ENCODE data around the gene SAMD10. TPM values are rescaled to one million over a fixed set of nuclear protein-coding genes. Genes with fewer than 3 reads are reported as not detected.

The SAMD10 gene
- total and polyA plus RNA-seq, 3 donors from 2014 or later = 3.9 to 10.7 (median 6.2) TPM

GRCh38 chr20:63957004-63957689 is 22.3 kb downstream of the SAMD10 start:
- intact Hi-C loops (cut with DNase I; ENCODE audit: low total_unique reads) = no loop called here
- Histone ChIP-seq H3K9me3 (no peaks in the 10 kb centered on the region), H3K4me3 (peak overlapping the region; percentile 49 to 88), H3K27ac (peak overlapping the region; percentile 21 to 46), H3K4me1 (peaks cover 41% of the 10 kb centered on the region), H3K27me3 (no peaks in the 10 kb centered on the region), H3K36me3 (ENCODE audit: low read depth, missing control alignments) (no peaks in the 10 kb centered on the region)
- TF ChIP-seq CTCF (IDR thresholded peaks at IDR 0.05) (no peak), POLR2A (IDR thresholded peaks at IDR 0.05) (no peak)
- WGBS, 2 donors = 4% methylated on average over 24 to 28 of the region's 28 CpGs
- DNase-seq = peak; percentile 77

GRCh38 chr20:63956664-63957003 is 22.8 kb downstream of the SAMD10 start:
- no peaks in the 10 kb centered on the region for H3K9me3 ChIP-seq
- intact Hi-C loops (cut with DNase I; ENCODE audit: low total_unique reads) = no loop called here
- peaks cover 46% of the 10 kb centered on the region for H3K4me1 ChIP-seq
- peak overlapping the region; percentile 21 to 46 for H3K27ac ChIP-seq
- 1 to 4% methylated on average over 14 to 15 of the region's 15 CpGs for WGBS, 2 donors
- no peaks in the 10 kb centered on the region for H3K36me3 ChIP-seq (ENCODE audit: low read depth, missing control alignments)
- peak overlapping the region; percentile 49 to 88 for H3K4me3 ChIP-seq
- H3K27me3 ChIP-seq = no peaks in the 10 kb centered on the region
- TF ChIP-seq CTCF (IDR thresholded peaks at IDR 0.05) (no peak), POLR2A (IDR thresholded peaks at IDR 0.05) (no peak)
- no peak for DNase-seq

GRCh38 chr20:63955827-63956663 is 23.4 kb downstream of the SAMD10 start, which contains the start of gene UCKL1:
Gene UCKL1 (minus strand): TSS chr20:63956416. CDS start chr20:63956372, 44 bp downstream.
- TF ChIP-seq CTCF (IDR thresholded peaks at IDR 0.05) (no peak), POLR2A (IDR thresholded peaks at IDR 0.05) (peak; percentile 24)
- intact Hi-C loops (cut with DNase I; ENCODE audit: low total_unique reads) = no loop called here
- WGBS, 2 donors = 0% methylated on average over 12 to 73 of the region's 105 CpGs
- Histone ChIP-seq H3K4me3 (peak within 1 kb of the TSS; percentile 88 to 96), H3K9me3 (no peaks in the 10 kb centered on the region), H3K36me3 (ENCODE audit: low read depth, missing control alignments) (no peaks in the 10 kb centered on the region), H3K4me1 (peaks cover 52% of the 10 kb centered on the region), H3K27me3 (no peaks in the 10 kb centered on the region), H3K27ac (peak within 1 kb of the TSS; percentile 87 to 95)
- DNase-seq = peak; percentile 93

- 0% methylated on average over 16 to 29 of the region's 31 CpGs for WGBS, 2 donors
- Histone ChIP-seq H3K4me3 (peak overlapping the region; percentile 88 to 96), H3K4me1 (peaks cover 59% of the 10 kb centered on the region), H3K27me3 (no peaks in the 10 kb centered on the region), H3K9me3 (no peaks in the 10 kb centered on the region), H3K27ac (peak overlapping the region; percentile 87 to 95), H3K36me3 (ENCODE audit: low read depth, missing control alignments) (no peaks in the 10 kb centered on the region)
- TF ChIP-seq CTCF (IDR thresholded peaks at IDR 0.05) (peak; percentile 30 to 36 (median 32)), POLR2A (IDR thresholded peaks at IDR 0.05) (no peak)
- intact Hi-C loops (cut with DNase I; ENCODE audit: low total_unique reads) = no loop called here
- peak; percentile 60 for DNase-seq
Observed at GRCh38 chr20:63955281-63955826, 24.1 kb downstream of the SAMD10 start.

All from testis (tissue), 3 donors.